ENCODE measurements around the gene TLR8. TPM values are rescaled to one million over a fixed set of nuclear protein-coding genes. Genes with fewer than 3 reads are reported as not detected.

Gene TLR8
- total and polyA plus RNA-seq, 10 of the 15 experiments (the other 5 are each of a cell fraction or from before 2014, with no cell fraction given), result 0.04 TPM; not detected in 9

DNA sequence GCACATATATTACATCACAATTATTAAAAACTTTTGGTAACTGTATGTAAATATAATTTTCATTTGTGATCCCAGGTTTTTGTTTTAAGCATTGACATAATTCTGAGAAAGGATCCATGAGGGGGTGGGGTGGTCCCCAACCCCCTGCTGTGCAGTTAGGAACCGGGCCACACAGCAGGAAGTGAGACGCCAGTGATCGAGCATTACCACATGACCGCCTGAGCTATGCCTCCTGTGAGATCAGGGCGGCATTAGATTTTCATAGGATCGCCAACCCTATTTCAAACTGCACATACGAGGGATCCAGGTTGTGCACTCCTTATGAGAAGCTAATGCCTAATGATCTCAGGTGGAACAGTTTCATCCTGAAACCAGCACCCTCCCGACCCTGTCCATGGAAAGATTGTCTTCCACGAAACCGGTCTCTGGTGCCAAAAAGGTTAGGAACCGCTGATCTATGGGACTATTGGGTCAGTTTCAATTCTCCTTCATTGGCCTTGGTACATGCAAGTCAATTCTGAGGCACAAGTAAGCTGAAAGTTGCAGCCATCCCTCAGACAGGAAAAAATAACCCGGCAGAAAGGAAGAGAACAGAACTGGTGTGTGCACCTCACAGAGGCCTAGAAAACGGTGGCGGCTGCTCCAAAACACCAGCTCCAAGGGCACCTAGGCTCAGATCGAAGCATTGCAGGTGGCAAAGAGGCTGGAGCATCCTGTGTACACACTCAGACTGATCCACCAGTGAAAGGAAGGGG lies 61.5 kb downstream of the TLR8 start:
- BruUV-seq (replicated peaks), result no TSS peak
- FAIRE-seq (no peak), DNase-seq (ENCODE audit: low read depth, low spot score) (no peak), ATAC-seq (no peak)
- H3K4me1 ChIP-seq (ENCODE audit: control insufficient read depth, insufficient read depth, low read length), result peaks cover 11% of the 10 kb centered on the region
- ChIA-PET CTCF (interaction anchor here (0.5 to 5.2 kb wide), 9 partner anchors 8 to 287 kb away, joined by 3 to 32 read pairs (median 6); no protein-coding TSS in a partner anchor), SMC1A (ENCODE audit: uncharacterized antibody, unreplicated experiment) (interaction anchor here (0.5 to 24.6 kb wide), 8 partner anchors 15 to 520 kb away, joined by 3 to 595 read pairs (median 4); no protein-coding TSS in a partner anchor), RAD21 (ENCODE audit: unreplicated experiment) (interaction anchor here (1.0 to 23.0 kb wide), 7 partner anchors 10 to 520 kb away, joined by 3 to 562 read pairs (median 15); no protein-coding TSS in a partner anchor), POLR2A (interaction anchor here (1.2 to 12.7 kb wide), 5 partner anchors 10 to 123 kb away, joined by 3 to 138 read pairs (median 4); no protein-coding TSS in a partner anchor)
- H2AFZ ChIP-seq (ENCODE audit: control insufficient read depth, low read depth, low read length), result peak overlapping the region; percentile 61
- intact Hi-C loops (cut with micrococcal nuclease; ENCODE audit: unreplicated experiment) (no loop called here), in situ Hi-C loops (cut with MboI) (loop anchor here (25.0 kb wide), 1 partner anchor 694 kb away; the partner anchor contains the start of gene TCEANC)
- no peaks in the 10 kb centered on the region for H3K27me3 ChIP-seq (replicated peaks in 1 of 2; ENCODE audit: control insufficient read depth in 2 of 2, insufficient read depth in 2 of 2, low read length in 1 of 2)
- no peaks in the 10 kb centered on the region for H4K20me1 ChIP-seq (ENCODE audit: control insufficient read depth, insufficient read depth)
- H3K79me2 ChIP-seq (ENCODE audit: control insufficient read depth, insufficient read depth, low read length), result peaks cover 16% of the 10 kb centered on the region
- peak overlapping the region; percentile 38 for H3K4me2 ChIP-seq (ENCODE audit: control insufficient read depth, insufficient read depth)
- 73% methylated on average over 15 of the region's 15 CpGs for WGBS (ENCODE audit: insufficient coverage, insufficient replicate concordance, low lambda C conversion rate, missing lambda C conversion rate)
- no peaks in the 10 kb centered on the region; the same call in 2 of the 3 replicates for H3K9me3 ChIP-seq (replicated peaks; ENCODE audit: control insufficient read depth, insufficient read depth, low read length)
- 0 out of 2 replicates have a peak, but pooled peaks have one; percentile 16 for TF ChIP-seq IKZF1 (conservative IDR thresholded peaks at IDR 0.05)
- no peak for TF ChIP-seq MYB (IDR thresholded peaks at IDR 0.05; ENCODE audit: borderline replicate concordance, low read depth, low read length)
- TF ChIP-seq MXI1 (IDR thresholded peaks at IDR 0.05; ENCODE audit: low read depth, low read length), result no peak
- TF ChIP-seq IKZF2 (IDR thresholded peaks at IDR 0.05), result 0 out of 4 replicates have a peak, but pooled peaks of 1 of the 2 experiments have one; percentile 9
- H3K36me3 ChIP-seq (ENCODE audit: control insufficient read depth in 2 of 2, insufficient read depth in 2 of 2, low read length in 1 of 2), result no peaks in the 10 kb centered on the region
- H3K27ac ChIP-seq (ENCODE audit: control insufficient read depth, insufficient read depth), result peak overlapping the region; percentile 10
- H3K9ac ChIP-seq (ENCODE audit: control insufficient read depth, insufficient read depth, low read length), result no peak overlapping the region
- H3K4me3 ChIP-seq, result no peak overlapping the region
